A549 treated with CORT108297 at 1 μM for 4 hours (cell line): ENCODE data around the gene LETMD1. TPM values are rescaled to one million over a fixed set of nuclear protein-coding genes. Genes with fewer than 3 reads are reported as not detected.

Experiments
- total RNA-seq: library from RNA; stranded (reverse); fragments of 200-300 nt; extraction: Qiagen RNA extraction; gene quantifications from 5 replicates; pipeline ENCODE4 v1.2.3, GENCODE V29; 2022

Gene LETMD1, protein sequence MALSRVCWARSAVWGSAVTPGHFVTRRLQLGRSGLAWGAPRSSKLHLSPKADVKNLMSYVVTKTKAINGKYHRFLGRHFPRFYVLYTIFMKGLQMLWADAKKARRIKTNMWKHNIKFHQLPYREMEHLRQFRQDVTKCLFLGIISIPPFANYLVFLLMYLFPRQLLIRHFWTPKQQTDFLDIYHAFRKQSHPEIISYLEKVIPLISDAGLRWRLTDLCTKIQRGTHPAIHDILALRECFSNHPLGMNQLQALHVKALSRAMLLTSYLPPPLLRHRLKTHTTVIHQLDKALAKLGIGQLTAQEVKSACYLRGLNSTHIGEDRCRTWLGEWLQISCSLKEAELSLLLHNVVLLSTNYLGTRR
- 23.0 to 27.6 TPM (median 24.8 TPM) in 5 replicates for total RNA-seq

DNA sequence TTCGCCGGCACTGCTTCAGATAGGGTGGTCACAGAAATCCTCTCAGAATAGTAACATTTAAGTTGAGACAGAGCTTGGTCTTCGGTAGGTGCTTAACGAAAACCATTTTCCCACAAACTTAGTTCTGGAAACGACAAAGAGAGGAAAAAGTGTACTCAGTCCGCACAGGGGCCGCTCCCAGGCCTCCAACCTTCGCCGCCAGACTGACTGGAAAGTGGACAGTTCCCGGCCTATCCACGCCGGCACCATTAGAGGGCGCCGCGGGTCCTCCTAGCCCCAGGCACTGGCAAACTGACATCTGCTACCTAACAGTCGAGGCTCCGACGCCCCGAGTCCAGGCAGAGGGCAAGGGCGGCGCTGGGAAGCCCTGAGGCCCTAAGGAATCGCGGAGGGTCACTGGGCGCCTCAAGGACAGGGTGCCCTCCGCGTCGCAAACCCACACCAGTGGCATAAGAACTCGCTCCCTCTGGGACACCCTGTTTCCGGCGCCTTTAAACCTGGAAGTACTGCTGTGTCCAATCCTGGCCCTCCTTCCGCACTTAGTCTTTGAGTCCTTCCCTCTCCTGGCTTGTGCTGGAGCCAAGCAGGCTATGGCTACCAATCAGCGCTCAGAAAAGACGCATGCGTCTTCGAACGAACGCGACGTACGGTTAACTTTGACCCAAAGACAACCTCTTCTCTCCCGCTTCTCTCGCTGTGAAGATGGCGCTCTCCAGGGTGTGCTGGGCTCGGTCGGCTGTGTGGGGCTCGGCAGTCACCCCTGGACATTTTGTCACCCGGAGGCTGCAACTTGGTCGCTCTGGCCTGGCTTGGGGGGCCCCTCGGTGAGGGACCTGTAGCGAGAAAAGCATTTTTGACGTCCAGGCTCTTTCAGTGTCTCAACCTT, at the start of gene LETMD1:
TSS of gene LETMD1 (plus strand) at position 673 of the 886 bp plus-strand sequence. CDS start at position 703, 30 bp downstream.

DNA sequence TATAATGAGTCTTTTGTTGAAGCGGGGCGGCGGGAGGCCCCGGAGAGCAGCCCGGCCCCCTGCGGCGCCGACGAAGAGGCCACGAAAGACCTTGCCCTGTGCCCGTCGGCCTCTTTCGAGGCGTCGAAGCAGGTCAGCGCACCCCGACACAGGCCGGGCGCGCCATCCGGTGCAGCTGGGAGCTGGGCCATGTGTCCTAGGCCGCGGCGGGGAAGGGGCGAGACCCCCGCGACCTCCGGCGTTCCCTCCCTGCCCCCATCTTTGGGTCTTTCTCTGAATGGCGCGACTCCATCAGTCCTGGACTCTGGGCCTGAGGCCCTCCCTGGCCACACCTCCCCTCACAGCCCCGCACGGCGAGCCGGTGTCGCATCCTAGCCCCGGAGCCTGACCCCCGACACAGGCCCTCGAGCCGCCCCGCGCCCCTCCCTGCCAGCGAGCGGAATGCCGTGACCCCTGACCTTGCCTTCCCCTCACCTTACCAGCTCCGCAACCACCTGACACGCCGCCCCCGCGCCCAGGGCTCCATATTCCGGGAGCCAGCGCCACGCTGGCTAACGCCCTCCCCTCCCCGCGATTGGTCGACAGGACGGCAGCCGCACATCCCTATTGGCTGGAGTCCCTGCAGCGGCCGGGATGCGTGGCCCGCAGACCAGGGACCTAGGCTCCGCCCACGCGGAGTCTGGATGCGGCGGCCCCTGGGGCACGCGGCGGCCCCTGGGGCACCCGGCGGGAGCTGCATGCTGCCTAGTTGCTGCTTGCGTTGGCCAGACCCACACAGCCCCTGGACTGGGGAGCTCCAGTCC, 22.1 kb upstream of the LETMD1 start, which contains the start of gene SLC11A2:
TSS of gene SLC11A2 (minus strand) at position 549 of the 803 bp plus-strand sequence. CDS start 15,656 bp downstream, outside the sequence.

DNA sequence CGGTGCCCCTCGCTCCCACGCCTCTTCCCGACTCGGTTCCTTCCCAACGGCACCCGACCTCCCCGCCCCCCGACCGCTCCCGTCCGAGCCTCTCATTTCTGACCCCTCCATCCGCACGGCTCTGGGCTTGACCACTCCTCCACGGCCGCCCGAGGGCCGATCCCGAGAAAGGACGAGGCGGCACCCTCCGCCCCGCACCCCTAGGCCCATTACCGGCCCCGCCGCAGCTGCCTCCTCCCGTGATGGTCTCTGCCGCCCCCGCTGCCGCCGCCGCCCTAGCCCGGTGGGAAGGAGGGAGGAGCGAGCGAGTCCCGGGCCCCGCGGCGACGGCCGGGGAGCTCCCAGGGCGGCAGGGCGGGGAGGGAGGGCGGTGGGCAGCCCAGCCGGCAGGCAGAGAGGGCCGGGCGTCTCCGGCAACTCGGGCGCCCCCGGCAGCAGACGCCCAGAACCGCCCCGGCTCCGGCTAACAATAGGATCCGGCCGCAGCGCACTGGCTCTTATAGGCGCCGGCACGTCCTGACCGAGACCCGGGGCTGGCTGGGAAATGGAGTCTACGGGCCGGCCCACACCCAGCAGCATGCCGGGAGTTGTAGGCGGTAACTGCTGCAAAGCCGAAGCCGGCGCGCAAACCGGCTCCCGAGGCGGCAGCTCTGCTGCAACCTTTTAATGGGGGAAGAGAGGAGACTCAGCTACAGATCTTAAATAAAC, 35.2 kb downstream of the LETMD1 start, which contains the start of gene CSRNP2:
TSS of gene CSRNP2 (minus strand) at position 471 of the 708 bp plus-strand sequence. CDS start 7,035 bp downstream, outside the sequence.

Other genes with a start within 250 kb of the LETMD1 start
- gene TMPRSS12, start 205.4 kb upstream of the LETMD1 start, total RNA-seq, result not detected in 5 replicates
- not detected in 5 replicates for gene HIGD1C, start 95.8 kb upstream of the LETMD1 start, total RNA-seq
- gene SLC11A2, start 21.9 kb upstream of the LETMD1 start, total RNA-seq, result 19.2 to 25.0 TPM (median 24.4 TPM) in 5 replicates
- 11.6 to 14.4 TPM (median 13.7 TPM) in 5 replicates for gene CSRNP2, start 35.3 kb downstream of the LETMD1 start, total RNA-seq
- 18.5 to 22.5 TPM (median 20.0 TPM) in 5 replicates for gene TFCP2, start 124.8 kb downstream of the LETMD1 start, total RNA-seq
- gene POU6F1, start 169.7 kb downstream of the LETMD1 start, total RNA-seq, result 1.1 to 1.8 TPM (median 1.6 TPM) in 5 replicates
- gene DAZAP2, start 190.5 kb downstream of the LETMD1 start, total RNA-seq, result 316 to 373 TPM (median 326 TPM) in 5 replicates
- 20.2 to 25.3 TPM (median 23.0 TPM) in 5 replicates for gene SMAGP, start 222.1 kb downstream of the LETMD1 start, total RNA-seq